GM19463 (cell line): ENCODE data around the gene ADORA2A.

Experiments
- ATAC-seq: cut with Tn5 transposase; IDR thresholded peaks from one replicate; pipeline ENCODE4 v1.9.1; 2021; ENCODE audit warnings: mild to moderate bottlenecking, moderate library complexity; ENCODE audit not compliant: unreplicated experiment

Gene ADORA2A

DNA sequence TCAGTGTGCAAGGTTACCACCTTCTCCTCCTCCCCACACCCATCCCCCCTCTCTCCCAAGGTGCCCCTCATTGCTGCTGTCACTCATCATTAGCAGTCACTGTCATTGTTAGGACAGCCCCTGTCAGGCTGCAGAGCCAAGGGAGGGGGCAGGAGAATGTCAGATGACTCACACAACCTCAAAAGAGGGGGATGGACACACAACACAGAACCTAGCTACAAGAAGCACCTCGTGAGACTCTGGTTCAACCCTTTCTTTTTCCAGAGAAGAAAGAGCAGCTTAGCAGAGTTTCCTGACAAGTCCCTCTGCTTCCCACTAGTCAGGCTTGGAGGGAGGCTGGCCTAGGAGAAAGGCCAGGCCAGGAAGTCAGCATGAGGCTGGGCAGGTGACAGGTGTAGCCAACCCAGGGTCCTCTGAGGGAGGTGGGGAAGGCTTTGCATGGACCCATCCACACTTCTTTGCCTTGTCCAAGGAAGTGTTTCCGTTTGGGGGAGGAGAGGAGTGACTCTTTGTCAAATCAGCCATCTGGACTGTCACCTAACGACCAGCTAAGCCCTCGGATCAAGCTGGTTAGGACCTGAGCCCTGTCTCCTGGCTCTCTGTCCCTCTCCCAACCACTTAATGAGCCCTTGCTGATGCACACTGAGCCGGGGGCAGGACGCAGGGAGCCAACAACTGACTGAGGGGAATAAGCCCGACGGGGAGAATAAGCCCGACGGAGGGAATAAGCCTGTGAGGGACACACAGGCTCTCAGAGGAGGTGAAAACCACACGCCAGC is 18.3 kb downstream of the ADORA2A start:
- ATAC-seq: no peak

DNA sequence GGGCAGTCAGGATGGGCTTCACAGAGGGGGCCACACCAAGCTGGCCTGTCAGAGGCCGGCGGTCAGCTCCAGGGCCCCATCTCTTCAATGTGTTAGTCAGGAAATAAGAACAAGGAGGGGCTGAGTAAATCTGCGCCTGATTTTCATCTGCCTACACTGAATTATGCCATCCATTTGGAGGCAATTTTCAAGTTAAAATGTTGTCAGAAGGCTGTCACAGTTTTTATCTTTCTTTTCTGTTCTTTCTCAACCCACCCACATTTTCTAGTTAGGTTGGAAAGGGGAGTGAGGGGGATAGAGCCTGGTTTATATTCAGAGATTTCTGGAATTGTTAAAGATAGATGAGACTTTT is 18.8 kb downstream of the ADORA2A start:
- ATAC-seq: no peak

DNA sequence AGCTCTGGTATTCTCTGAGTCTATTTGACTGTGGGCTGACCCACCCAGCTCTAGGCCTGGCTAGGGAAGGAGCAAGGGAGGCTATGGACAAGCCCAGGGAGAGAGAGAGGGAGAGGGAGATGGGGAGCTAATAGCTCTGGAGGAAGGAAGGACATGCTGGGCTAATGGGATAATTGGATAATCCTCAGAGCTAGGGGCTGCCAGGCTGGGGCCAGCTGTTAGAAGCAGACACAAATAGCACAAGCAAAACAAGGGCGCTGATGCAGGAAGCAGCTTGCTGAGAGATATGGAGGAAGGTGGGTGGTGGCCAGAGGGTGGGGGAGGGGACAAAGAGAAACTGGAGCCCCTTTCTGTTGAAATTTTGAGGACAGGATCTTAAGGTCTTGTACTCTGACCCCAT is 23.2 kb downstream of the ADORA2A start:
- ATAC-seq: no peak

DNA sequence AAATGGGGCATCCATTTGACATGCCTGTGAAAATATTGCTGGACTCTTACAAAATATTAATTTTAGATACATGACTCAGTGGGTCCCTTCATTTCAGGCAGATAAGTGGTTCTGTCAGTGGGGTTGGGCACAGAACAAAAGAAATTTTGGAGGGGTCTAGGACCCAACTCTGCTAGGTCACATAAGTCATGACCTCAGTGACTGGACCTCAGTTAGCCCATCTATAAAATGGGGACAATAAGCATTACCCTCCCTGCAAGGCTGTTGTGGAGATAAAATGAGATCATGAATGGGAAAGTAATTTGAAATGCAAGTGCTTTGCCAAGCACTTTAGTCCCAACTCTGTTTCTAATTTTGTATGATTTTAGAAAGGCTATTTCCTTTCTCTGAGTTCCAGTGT is 23.8 kb downstream of the ADORA2A start:
- ATAC-seq: no peak

DNA sequence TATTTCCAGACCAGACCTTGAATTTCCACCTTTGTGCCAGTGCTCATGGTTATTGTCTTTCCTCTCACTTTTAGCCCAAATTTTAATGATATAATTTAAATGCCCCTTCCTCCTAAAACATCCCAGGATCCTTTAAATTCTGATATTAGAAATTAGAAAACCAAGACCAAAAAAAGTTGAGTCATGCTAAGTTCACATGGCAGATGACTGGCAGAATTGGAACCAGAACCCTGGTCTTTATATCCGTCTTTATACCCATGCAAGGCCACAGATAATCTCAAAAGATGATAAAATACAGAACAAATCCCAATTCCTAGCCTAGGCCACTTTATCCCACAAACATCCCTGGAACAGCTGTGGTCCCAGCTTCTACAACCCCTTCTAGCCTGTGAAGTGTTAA is 26.5 kb downstream of the ADORA2A start:
- no peak for ATAC-seq

DNA sequence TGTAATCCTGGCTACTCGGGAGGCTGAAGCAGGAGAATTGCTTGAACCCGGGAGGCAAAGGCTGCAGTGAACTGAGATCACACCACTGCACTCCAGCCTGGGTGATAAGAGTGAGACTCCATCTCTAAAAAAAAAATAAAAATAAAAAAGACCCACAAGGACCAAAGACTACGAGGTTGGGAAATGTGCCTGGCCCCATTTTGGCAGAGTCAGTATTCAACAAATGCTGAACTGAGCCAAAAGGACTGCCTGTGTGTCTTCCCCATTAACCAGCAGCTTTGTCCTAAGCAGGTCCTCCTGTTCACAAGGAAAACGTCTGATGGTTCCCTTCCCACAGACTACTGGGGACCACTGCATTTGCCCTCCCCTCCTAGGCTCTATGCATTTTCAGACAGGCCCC is 27.6 kb downstream of the ADORA2A start:
- ATAC-seq: no peak

DNA sequence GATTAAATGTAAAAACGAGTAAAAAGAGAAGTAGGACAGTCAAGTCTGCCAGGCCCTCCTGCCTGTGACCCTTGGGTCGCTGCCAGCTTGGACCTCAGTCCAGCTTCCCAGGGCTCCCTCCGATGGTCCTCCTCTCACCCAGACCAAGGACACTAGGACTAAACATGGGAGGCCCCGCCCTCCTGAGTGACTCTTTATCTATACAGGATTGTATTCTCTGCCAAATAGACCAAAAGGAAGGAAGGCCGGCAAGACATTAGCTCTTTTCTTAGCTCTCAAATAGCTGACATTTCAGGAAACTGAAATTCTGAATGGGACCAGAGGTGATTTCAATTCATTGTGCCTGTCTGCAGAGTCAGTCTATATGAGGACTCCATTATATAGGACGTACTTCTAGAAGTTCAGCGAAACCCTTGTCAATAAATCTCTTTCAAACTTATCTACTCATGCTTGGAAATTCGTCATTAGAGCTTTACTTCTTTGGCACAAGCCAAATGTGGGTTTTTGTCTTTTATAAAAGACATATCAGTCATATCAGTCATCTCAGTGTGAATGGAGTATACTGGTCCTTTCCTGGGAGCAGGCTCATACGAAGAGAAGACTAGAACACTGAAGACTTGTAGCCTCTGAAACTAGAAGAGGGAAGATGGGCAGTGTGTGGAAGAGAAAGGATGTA is 28.5 kb downstream of the ADORA2A start:
- no peak for ATAC-seq

DNA sequence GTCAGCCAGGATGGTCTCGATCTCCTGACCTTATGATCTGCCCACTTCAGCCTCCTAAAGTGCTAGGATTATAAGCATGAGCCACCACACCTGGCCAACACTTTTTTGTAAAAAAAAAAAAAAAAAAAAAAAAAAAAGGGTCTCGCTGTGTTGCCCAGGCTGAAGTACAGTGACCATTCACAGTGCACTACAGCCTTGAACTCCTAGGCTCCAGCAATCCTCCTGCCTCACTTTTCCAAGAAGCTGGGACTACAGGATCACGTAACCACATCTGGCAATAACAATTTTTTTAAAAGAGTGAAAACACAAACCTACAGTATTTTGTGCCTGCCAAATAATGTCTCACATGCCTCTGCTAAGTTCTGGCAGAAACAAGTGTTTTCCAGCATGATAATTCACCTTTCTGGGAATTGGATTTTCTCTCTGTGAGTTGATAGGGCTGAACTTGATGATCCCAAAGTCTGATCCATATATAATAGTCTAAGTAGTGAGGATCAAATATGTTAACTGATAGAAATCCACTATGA is 30.6 kb downstream of the ADORA2A start:
- no peak for ATAC-seq

DNA sequence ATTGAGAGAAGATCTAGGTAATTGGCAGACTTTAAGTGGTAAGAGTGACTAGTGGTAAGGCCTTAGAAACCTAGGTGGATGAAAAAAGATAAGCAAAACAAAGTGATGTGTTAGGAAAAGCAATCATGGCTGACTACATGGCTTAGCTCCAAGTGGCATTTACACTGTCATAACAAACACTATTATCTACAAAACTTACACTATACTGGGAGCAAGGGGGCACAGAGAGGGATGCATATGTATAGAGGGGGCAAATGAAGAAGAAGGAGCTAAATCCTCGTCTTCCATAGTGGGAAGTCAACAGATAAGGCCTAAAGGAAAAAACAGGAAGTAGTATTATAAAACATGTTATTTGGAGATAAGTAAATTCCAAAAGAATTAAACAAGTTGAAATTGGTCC is 32.5 kb downstream of the ADORA2A start:
- no peak for ATAC-seq

DNA sequence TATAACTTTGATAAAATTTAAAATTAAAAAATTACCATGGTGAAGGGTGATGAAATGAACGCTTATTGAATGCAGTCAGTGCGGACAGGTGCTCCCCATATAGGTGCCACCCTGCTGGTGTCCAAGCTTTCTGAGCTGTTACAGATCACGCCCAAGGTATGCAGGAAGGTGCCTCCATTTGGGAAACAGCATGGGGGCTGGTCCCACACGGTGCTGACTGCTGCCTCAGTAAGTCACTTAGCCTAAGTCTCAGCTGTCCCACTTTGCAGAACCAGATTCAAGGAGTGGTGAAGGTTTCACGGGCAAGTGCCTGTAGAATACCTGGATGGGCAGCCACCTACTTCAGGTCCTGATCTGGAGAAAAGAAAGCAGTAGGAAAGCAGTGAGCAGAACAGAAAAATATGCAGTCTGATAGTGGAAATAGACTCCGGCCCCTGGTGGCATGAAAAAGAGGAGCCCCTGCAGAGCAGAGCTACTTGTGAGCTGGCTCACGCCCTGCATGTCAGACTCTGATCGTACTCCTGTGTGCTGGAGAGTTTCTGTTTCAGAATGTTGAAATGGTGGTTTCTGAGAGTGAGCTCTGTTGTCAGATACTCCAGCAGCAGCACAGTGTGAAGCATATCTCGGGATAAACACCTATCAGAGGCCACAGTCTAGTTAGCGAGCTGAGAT is 33.2 kb downstream of the ADORA2A start:
- no peak for ATAC-seq

DNA sequence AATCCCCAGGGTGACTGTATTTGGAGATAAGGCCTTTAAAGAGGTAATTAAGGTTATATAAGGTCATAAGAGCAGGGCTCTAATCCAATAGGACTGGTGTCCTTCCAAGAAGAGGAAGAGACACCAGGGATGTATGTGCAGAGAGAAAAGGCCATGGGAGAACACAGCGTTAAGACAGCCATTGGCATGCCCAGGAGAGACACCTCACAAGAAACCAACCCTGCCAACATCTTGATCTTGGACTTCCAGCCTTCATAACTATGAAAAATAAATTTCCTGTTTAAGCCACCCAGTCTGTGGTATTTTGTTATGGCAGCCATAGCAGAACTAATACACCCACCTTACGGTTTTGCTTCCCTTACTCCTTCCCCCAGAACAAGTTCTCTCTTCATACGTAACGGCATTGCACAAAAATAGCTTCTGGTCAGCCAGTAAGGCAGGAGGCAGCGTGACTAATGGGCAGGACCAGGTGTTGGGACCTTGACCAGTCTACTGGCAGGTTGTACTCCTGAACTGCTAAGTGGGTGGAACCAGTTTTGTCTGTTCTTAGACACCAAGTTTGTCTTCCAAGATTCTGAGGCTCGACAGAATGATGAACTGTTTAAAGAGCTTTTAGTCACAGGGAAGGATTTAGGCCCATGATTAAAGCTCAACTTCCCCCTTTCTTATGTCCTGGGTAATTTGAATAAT is 35.8 kb downstream of the ADORA2A start:
- ATAC-seq: no peak

DNA sequence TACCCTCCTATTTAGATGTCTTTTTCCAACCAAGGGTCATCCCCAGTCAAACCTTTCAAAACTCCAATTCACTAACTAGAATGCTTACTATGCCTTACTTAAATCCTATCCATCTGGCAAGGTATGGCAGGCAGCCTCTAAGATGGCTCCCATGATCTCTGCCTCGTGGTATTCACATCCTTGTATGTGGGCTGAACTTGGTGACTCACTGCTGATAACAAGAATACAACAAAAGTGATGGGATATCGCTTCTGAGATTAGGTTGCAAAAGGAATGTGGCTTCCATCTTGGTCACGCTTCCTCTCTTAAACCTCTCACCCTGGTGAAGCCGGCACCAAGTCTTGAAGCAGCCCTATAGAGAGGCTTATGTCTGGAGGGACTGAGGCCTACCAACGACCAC is 38.2 kb downstream of the ADORA2A start:
- no peak for ATAC-seq

DNA sequence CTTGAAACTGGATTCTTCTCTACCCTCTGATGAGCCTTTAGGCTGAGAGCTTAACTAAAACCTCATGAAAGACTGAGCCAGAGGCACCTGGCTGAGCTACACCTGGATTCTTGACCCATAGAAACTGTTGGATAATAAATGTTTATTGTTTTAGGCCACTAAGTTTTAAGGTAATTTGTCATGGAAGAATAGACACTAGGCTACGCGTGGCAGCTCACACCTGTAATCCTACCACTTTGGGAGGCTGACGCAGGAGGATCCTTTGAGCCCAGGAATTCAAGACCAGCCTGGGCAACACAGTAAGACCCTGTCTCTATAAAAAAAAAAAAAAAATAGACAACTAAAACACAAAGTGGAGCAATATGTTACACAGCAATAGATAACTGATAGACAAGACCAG is 38.6 kb downstream of the ADORA2A start:
- no peak for ATAC-seq

DNA sequence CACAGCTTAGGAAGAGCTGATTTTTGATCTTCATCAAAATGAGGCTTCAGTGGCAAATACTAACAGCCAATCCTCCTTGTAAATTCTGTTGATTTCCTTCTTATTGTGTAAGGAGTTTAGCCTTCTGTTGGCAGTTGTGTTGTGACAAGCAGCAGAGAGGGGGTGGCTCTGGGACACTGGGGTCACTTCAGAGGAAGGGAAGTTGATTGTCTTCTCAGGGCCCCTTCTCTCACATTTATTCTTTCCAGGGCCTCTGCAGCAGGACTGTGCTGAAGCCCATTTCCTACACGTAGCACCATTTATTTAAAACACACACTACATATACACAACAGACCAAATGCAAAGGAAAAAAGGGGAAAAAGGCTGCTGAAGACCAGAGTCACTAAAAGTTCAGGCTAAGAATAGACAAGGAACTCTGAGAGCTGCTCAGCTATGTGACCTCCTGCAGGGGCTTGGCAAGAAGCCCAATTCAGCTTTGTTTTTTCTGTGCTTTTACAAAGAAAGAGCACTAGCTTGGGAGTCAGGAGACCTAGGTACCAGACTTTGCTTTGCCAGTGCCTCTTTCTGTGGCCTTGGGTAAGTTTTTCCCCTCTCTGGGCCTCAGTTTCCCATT is 39.4 kb downstream of the ADORA2A start:
- ATAC-seq: no peak

DNA sequence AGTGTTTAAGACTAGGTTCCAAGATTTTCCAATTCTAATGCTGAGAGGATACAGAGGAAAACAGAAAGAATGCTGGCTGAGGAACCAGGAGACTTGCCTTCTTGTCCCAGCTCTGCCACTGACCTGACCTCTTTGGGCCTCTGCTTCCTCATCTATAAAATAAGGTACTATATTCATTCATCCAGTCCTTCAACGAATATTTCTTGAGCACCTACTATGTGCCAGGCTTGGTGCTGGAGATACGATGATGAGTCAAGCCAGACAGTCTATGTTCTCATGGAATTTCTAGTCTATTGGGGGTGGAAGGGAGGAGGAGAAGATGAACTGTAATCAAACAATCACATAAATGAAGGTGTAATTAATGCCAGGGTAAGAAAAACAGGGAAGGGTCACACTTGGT is 39.9 kb downstream of the ADORA2A start:
- no peak for ATAC-seq

DNA sequence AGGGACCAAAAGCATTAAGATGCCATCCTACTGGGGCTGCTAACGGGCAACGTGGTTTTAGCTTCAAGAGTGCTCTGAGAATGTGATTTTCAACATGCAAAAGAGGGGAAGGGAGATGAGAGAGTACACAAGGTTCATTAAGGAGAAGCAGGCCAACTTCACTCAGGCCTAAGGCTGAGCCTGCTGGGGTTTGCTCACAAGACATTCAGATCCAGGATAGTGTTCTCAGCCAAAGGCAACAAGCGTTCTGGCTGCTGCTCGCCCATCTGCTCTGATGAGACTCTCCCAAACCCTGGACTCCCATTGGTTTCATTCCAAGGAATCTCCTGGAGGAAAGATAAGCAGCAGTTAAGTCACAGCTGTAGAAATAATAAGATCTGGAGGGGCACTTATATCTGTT is 44.2 kb downstream of the ADORA2A start:
- ATAC-seq: no peak

DNA sequence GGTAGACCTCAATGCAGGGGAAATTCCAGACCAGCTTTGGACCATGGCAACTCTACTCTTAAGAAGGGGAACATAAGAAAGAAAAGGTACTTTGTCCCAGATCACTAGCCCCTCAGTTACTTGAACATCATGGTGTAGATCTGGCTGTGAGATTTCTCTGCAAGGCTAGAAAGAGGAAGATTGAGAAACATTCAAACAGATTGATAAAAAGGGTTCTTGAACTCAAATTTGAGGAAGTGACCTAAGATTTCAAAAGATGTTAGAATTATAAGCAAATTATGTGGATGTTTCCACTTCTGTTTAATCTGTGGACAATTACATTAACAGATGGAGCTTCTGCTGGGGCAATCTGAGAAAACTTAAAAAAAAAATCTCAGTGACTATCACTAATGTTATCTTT is 45.9 kb downstream of the ADORA2A start:
- no peak for ATAC-seq

DNA sequence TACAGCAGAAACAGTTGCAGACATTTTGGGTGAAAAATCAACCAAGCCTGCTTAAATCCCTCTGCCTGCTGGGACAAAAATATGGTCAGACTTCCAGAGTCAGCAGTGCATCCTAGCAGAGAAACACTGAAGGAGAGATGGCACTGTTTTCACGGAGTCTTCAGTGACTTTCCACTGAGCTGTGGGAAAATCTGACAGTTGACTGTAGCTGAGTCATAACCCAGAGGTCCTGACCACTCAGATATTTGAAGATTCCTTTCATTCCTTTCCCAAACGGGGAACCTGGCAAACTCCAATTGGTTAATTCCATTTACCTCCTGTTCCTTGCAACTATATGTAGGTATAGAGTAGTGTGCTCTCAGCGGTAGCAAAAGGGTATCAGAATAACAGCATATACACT is 46.8 kb downstream of the ADORA2A start:
- no peak for ATAC-seq

DNA sequence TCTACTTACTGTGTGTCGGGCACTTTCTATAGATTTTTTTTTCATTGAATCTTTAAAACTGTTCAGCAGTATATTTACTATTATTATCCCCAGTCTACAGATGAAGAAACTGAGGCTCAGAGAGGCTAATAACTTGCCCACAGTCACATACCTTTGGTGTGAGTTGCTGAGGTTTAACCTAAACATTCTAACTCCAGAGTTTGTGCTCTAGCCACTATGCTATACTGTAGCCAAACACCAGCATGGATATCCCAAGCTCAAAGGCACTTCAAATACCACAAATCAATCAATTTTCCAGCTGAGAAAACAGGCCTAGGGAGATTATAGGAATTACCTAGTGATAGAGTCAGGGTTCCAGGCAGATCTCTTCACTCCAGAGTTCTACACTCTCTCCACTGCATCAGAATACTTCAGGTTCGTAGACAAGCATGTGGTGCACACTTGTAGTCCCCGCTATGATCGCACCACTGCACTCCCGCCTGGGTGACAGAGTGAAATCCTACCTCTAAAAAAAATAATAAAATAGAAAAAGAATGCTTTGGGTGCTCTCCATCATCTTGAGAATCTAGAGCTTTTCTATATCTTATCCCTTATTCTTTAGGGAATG is 47.4 kb downstream of the ADORA2A start:
- no peak for ATAC-seq

DNA sequence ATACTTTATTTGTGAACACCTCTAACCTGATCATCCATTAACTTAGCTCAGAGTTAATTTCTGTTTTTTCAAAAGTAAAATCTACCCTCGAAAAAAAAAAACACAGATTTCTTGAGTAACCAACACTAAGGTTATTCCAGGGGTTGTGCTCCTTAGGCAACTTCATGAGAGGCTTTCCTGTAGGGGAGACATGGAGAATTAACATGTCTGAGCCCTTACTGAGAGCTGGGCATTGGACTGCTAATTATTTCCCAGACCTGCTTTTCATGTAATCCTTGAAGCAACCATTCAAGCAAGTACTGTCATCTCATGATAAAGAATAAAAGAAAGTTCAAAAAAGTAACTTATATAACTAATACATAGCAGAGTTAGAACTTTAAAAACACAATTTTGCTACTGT is 54.2 kb downstream of the ADORA2A start:
- ATAC-seq: no peak

DNA sequence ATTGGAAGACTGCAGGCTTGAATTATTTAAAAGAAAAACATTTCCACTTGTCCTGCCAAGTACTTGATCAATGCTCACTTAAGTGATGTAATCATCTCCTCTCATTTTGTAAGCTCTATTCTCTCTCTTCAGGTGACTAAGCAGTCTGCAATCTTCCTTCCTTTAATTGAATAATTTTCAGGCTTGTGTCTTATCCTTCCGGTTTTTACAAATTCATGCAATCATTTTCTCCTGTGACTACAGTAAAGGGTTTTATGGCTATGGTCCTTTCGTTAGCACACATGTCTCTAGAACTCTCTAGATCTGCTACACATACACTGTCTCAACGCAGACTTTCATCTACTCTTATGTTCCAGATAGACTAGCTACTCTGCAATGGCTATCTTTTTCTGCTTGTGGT is 55.2 kb downstream of the ADORA2A start:
- ATAC-seq: no peak
